HCT116 (cell line): ENCODE results near the gene PAX7. TPM values are rescaled to one million over a fixed set of nuclear protein-coding genes. Genes with fewer than 3 reads are reported as not detected.

ENCODE experiments used
- ATAC-seq: fragments of 200-7000 bp; cut with Tn5 transposase; 2 replicates; pipeline ENCODE4 v1.9.1; 2020; ENCODE audit warnings: mild to moderate bottlenecking, moderate library complexity
- BruUV-seq: library from RNA; stranded (reverse); fragments of 400-500 nt; replicated peaks from 2 replicates; lab custom pipeline; 2021; lab: Mats Ljungman, UMichigan
- CTCF ChIA-PET: fragments of 300-600 bp; sonication (Branson Sonifier 250); formaldehyde crosslinking; loops from one replicate; lab custom pipeline; 2021; ENCODE audit warnings: antibody characterized with exemption; lab: Charles Lee
- POLR2A ChIA-PET: fragments of 300-600, 350-600 bp; sonication (Branson Sonifier 250); formaldehyde crosslinking; loops from one replicate; lab custom pipeline; 2021; ENCODE audit warnings: antibody characterized with exemption; lab: Charles Lee
- RAD21 ChIA-PET, 2 experiments: fragments of 300-600 bp; sonication (Branson Sonifier 250); formaldehyde crosslinking; loops; one replicate each; lab custom pipeline; 2023; ENCODE audit warnings: low total read pairs in 2 of 2; ENCODE audit not compliant: uncharacterized antibody in 2 of 2, unreplicated experiment in 2 of 2, low non-redundant PET in 1 of 2; lab: Charles Lee
- DNase-seq: peaks from one replicate; pipeline ENCODE4 v3.0.0-alpha.2; 2010; ENCODE audit warnings: low read depth, low spot score
- H2AFZ ChIP-seq: fragments of 200-600 bp; shearing (Covaris generic), sonication (generic); 2 replicates; pipeline ENCODE4 v1.6.1; 2017; ENCODE audit warnings: low read depth, mixed run types, mixed read lengths, antibody characterized with exemption, low read length; ENCODE audit not compliant: poor library complexity, severe bottlenecking
- H3K27ac ChIP-seq: 2 replicates; pipeline ENCODE4 v1.5.1; 2012; ENCODE audit warnings: low read depth, low read length
- H3K27me3 ChIP-seq: fragments of 200-600 bp; sonication (generic); 2 replicates; pipeline ENCODE4 v1.6.1; 2016; ENCODE audit warnings: mixed run types, low read length, mixed read lengths; ENCODE audit not compliant: insufficient read depth
- H3K36me3 ChIP-seq, 2 experiments: fragments of 200-500 bp in 1 of 2; fragments of 200-600 bp in 1 of 2; sonication (Bioruptor generic) in 1 of 2; sonication (generic) in 1 of 2; 2 replicates each; pipeline versions ENCODE4 v1.5.1 to v1.6.1; 2014 to 2016; ENCODE audit warnings: low read length in 2 of 2, inconsistent platforms in 1 of 2, mixed read lengths in 1 of 2, mixed run types in 1 of 2; ENCODE audit not compliant: insufficient read depth in 2 of 2, control insufficient read depth in 1 of 2
- H3K4me1 ChIP-seq, 2 experiments: fragments of 200-600 bp in 1 of 2; sonication (generic) in 1 of 2; 2 replicates each; pipeline versions ENCODE4 v1.5.1 to v1.6.1; 2012 to 2017; ENCODE audit warnings: low read length in 2 of 2, inconsistent platforms in 1 of 2, mild to moderate bottlenecking in 1 of 2, mixed read lengths in 1 of 2, mixed run types in 1 of 2, moderate library complexity in 1 of 2; ENCODE audit not compliant: insufficient read depth in 2 of 2, control insufficient read depth in 1 of 2
- H3K4me2 ChIP-seq: fragments of 200-600 bp; sonication (generic); 2 replicates; pipeline ENCODE4 v1.6.1; 2017; ENCODE audit warnings: mixed run types, low read length, mixed read lengths
- H3K4me3 ChIP-seq, 2 experiments: fragments of 200-600 bp in 1 of 2; sonication (generic) in 1 of 2; replicated peaks in 1 of 2; 2 replicates each; pipeline ENCODE4 v1.5.1; 2011 to 2016; ENCODE audit warnings: low read length in 2 of 2, control low read depth in 1 of 2, low read depth in 1 of 2, mild to moderate bottlenecking in 1 of 2, mixed read lengths in 1 of 2, mixed run types in 1 of 2
- H3K79me2 ChIP-seq: fragments of 200-600 bp; sonication (generic); 2 replicates; pipeline ENCODE4 v1.6.1; 2017; ENCODE audit warnings: mild to moderate bottlenecking, mixed run types, low read length, moderate library complexity, mixed read lengths; ENCODE audit not compliant: insufficient read depth
- H3K9ac ChIP-seq: fragments of 200-600 bp; sonication (generic); 2 replicates; pipeline ENCODE4 v1.6.1; 2016; ENCODE audit warnings: low read length, mixed read lengths
- H3K9me2 ChIP-seq: fragments of 200-600 bp; sonication (generic), shearing (Covaris generic); 2 replicates; pipeline ENCODE4 v1.6.1; 2017; ENCODE audit warnings: mixed run types, mild to moderate bottlenecking, moderate library complexity; ENCODE audit not compliant: insufficient read depth
- H3K9me3 ChIP-seq, 2 experiments: fragments of 200-500 bp in 1 of 2; fragments of 200-600 bp in 1 of 2; sonication (Bioruptor generic) in 1 of 2; sonication (generic) in 1 of 2; 2 replicates each; pipeline ENCODE4 v1.6.1; 2014 to 2017; ENCODE audit warnings: low read length in 2 of 2, mixed read lengths in 2 of 2, inconsistent platforms in 1 of 2, low read depth in 1 of 2, mild to moderate bottlenecking in 1 of 2, mixed run types in 1 of 2, moderate library complexity in 1 of 2; ENCODE audit not compliant: control insufficient read depth in 1 of 2, insufficient read depth in 1 of 2
- H4K20me1 ChIP-seq: fragments of 200-600 bp; sonication (generic), shearing (Covaris generic); 2 replicates; pipeline ENCODE4 v1.6.1; 2017; ENCODE audit warnings: mixed run types, mild to moderate bottlenecking, moderate library complexity; ENCODE audit not compliant: insufficient read depth
- CBX3 ChIP-seq: IDR thresholded peaks from 2 replicates; pipeline ENCODE4 v1.6.1; 2012; ENCODE audit warnings: low read depth
- CTCF ChIP-seq, 3 experiments: fragments of 200-600 bp in 1 of 3; sonication (generic) in 1 of 3; IDR thresholded peaks in 2 of 3; conservative IDR thresholded peaks in 1 of 3; 2 replicates each; pipeline ENCODE4 v1.5.1; 2012 to 2017; ENCODE audit warnings: low read depth in 2 of 3, low read length in 2 of 3, antibody characterized with exemption in 1 of 3, borderline replicate concordance in 1 of 3, control low read depth in 1 of 3, mild to moderate bottlenecking in 1 of 3, mixed read lengths in 1 of 3, mixed run types in 1 of 3, moderate library complexity in 1 of 3; ENCODE audit not compliant: insufficient read depth in 1 of 3
- ELF1 ChIP-seq: IDR thresholded peaks from 2 replicates; pipeline ENCODE4 v1.6.1; 2012; ENCODE audit warnings: low read depth, borderline replicate concordance
- EZH2phosphoT487 ChIP-seq: fragments of 200-600 bp; IDR thresholded peaks from 2 replicates; pipeline ENCODE4 v1.6.1; 2018; ENCODE audit warnings: antibody characterized with exemption, borderline replicate concordance
- JUND ChIP-seq: IDR thresholded peaks from 2 replicates; pipeline ENCODE4 v1.6.1; 2012
- POLR2A ChIP-seq: IDR thresholded peaks from 2 replicates; pipeline ENCODE4 v1.7.0; 2011; ENCODE audit warnings: borderline replicate concordance; ENCODE audit not compliant: insufficient read depth, insufficient read length; ENCODE audit errors: extremely low read depth
- REST ChIP-seq: IDR thresholded peaks from 2 replicates; pipeline ENCODE4 v1.6.1; 2012; ENCODE audit warnings: low read depth
- SP1 ChIP-seq: IDR thresholded peaks from 2 replicates; pipeline ENCODE4 v1.6.1; 2012; ENCODE audit warnings: low read depth
- SRF ChIP-seq: IDR thresholded peaks from 2 replicates; pipeline ENCODE4 v1.6.1; 2012; ENCODE audit warnings: low read depth
- TCF7L2 ChIP-seq: IDR thresholded peaks from 2 replicates; pipeline ENCODE4 v1.7.0; 2011; ENCODE audit warnings: borderline replicate concordance, inconsistent platforms; ENCODE audit not compliant: insufficient read depth, insufficient read length; ENCODE audit errors: extremely low read depth
- ZBTB33 ChIP-seq: IDR thresholded peaks from 2 replicates; pipeline ENCODE4 v1.6.1; 2011; ENCODE audit warnings: mild to moderate bottlenecking, low read length, moderate library complexity; ENCODE audit not compliant: insufficient replicate concordance; ENCODE audit errors: extremely low read depth
- ZFX ChIP-seq: fragments of 450-650 bp; IDR thresholded peaks from 2 replicates; pipeline ENCODE4 v1.6.1; 2017
- intact Hi-C: fragments of 100-400 bp; cut with micrococcal nuclease; formaldehyde crosslinking; loops from 2 replicates; pipeline ENCODE4 v1.10.0; 2022
- total RNA-seq: library from RNA; stranded (reverse); gene quantifications from one replicate; pipeline ENCODE4 v1.2.1, GENCODE V29; 2021; ENCODE audit not compliant: unreplicated experiment
- TF ChIP-seq, protein P1 (sequence below): IDR thresholded peaks from 2 replicates; pipeline ENCODE4 v1.6.1; 2012

PAX7 gene
- total RNA-seq, 1 experiment from 2014 or later: not detected

DNA sequence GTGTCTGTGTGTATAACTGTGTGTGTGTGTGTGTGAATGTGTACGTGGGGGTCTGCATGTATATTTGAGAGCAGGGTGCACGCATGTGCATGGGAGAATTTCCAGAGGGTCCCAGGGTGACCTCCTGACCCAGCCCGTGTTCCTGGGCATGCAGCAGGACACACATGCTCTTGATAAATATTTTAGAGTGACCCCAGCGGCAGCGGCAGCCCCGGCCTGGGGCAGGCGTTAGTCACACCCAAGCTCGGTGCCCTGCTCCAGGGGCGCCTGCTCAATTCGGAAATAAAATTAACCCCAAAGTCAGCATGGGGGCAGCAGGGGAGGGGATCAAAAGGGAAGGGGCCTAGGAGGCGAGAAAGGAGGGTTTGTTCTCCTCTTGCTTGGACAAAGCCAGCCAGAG is 107.5 kb downstream of the PAX7 start:
- intact Hi-C loops: no loop called here
- no TSS peak for BruUV-seq
- no peak overlapping the region for H3K4me2 ChIP-seq

More for the DNA sequence above, 107.5 kb downstream of the PAX7 start:
- no peaks in the 10 kb centered on the region for H3K4me1 ChIP-seq
- no peak overlapping the region for H3K27ac ChIP-seq
- RAD21 ChIA-PET: no interaction called here
- H3K9me2 ChIP-seq: no peaks in the 10 kb centered on the region
- POLR2A ChIA-PET: no interaction called here
- no peak overlapping the region for H2AFZ ChIP-seq
- H3K36me3 ChIP-seq: no peaks in the 10 kb centered on the region
- H3K9me3 ChIP-seq: no peaks in the 10 kb centered on the region
- H3K79me2 ChIP-seq: no peaks in the 10 kb centered on the region
- no peaks in the 10 kb centered on the region for H4K20me1 ChIP-seq
- no peak overlapping the region for H3K4me3 ChIP-seq
- CTCF ChIA-PET: no interaction called here
- ATAC-seq (no peak), DNase-seq (no peak)
- H3K9ac ChIP-seq: no peak overlapping the region
- peaks cover 6% of the 10 kb centered on the region; the same call in 1 of the 2 replicates for H3K27me3 ChIP-seq
- TF ChIP-seq REST: no peak
- TF ChIP-seq CTCF (IDR thresholded peaks at IDR 0.05 in 2 of 3, conservative IDR thresholded peaks at IDR 0.05 in 1 of 3; ENCODE audit: borderline replicate concordance in 1 of 3, insufficient read depth in 1 of 3, low read depth in 2 of 3, low read length in 2 of 3): no peak
- no peak for TF ChIP-seq CBX3
- TF ChIP-seq TCF7L2: no peak
- no peak for TF ChIP-seq ZBTB33
- no peak for TF ChIP-seq ELF1
- TF ChIP-seq SP1: no peak
- TF ChIP-seq, protein P1, sequence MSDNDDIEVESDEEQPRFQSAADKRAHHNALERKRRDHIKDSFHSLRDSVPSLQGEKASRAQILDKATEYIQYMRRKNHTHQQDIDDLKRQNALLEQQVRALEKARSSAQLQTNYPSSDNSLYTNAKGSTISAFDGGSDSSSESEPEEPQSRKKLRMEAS: no peak
- TF ChIP-seq JUND: no peak
- TF ChIP-seq POLR2A: no peak
- TF ChIP-seq ZFX: no peak
- no peak for TF ChIP-seq EZH2phosphoT487
- no peak for TF ChIP-seq SRF
- TF ChIP-seq, all 23 proteins: peak for 0
